ENCODE measurements around the gene FOXA1. TPM values are rescaled to one million over a fixed set of nuclear protein-coding genes. Genes with fewer than 3 reads are reported as not detected.

The FOXA1 gene
- total RNA-seq, 4 donors from 2014 or later, result 0.17 to 0.97 TPM; not detected in 2

DNA sequence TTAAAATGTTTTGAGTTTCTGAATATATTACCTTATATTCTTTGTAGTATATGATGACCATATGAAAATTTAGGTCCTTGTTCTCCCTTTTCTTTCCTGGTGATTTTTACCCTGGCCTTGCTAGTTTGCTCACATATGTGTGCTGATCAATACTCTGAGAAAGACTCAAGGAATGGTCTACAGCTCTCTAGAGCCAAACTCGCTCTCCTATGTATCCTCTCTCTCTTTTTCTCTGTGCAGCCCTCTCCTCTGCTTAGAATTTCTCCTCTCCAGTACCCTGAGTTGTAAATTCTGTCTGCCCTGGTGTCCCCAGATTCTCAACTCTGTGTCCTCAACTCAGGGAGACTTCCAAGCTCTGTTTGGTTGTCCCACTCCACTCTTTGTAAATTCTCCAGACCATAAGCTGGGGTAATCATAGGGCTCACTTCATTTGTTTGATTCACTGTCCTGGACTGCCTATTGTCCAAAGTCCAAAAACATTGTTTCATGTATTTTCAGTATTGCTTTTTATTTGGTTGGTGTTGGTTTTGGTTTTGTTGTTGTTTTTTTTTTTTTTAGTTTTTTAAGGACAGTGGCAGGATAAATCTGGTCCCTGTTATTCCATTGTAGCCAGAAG is 41.0 kb downstream of the FOXA1 start:
- DNase-seq (ENCODE audit: extremely low spot score), result no peak
- Histone ChIP-seq H3K4me3 (no peak overlapping the region), H3K36me3 (no peaks in the 10 kb centered on the region), H3K27ac (replicated peaks in 1 of 4) (no peak overlapping the region), H3K4me1 (no peaks in the 10 kb centered on the region), H3K27me3 (no peaks in the 10 kb centered on the region), H3K9me3 (peaks cover 0 to 10% (median 5%) of the 10 kb centered on the region in 4 donors)
- TF ChIP-seq, protein P1, sequence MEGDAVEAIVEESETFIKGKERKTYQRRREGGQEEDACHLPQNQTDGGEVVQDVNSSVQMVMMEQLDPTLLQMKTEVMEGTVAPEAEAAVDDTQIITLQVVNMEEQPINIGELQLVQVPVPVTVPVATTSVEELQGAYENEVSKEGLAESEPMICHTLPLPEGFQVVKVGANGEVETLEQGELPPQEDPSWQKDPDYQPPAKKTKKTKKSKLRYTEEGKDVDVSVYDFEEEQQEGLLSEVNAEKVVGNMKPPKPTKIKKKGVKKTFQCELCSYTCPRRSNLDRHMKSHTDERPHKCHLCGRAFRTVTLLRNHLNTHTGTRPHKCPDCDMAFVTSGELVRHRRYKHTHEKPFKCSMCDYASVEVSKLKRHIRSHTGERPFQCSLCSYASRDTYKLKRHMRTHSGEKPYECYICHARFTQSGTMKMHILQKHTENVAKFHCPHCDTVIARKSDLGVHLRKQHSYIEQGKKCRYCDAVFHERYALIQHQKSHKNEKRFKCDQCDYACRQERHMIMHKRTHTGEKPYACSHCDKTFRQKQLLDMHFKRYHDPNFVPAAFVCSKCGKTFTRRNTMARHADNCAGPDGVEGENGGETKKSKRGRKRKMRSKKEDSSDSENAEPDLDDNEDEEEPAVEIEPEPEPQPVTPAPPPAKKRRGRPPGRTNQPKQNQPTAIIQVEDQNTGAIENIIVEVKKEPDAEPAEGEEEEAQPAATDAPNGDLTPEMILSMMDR (IDR thresholded peaks at IDR 0.05), result no peak
- TF ChIP-seq POLR2AphosphoS5 (IDR thresholded peaks at IDR 0.05) (no peak), EP300 (IDR thresholded peaks at IDR 0.05) (no peak), POLR2A (IDR thresholded peaks at IDR 0.05; ENCODE audit: low read depth) (no peak)
- WGBS, result 95% methylated on average over 1 of the region's 1 CpG
- intact Hi-C loops (cut with DNase I), result no loop called here

DNA sequence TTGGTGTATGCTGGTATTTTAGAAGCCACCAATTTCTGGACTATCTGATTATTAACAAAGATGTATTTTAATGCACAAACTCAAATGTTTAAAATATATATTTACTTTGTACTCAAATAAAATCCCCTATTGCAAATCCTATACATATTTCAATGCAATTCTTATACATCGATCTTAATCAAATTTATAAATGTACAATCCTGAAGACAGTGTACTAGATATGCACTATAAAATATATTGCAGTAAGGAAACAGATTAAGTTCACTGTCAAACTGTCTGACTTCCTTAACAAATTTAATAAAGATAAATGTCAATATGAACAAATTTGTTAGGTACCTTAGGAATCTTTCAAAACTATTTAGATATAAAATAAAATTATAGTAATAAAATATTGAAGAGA is 43.9 kb downstream of the FOXA1 start:
- TF ChIP-seq, protein P1 (IDR thresholded peaks at IDR 0.05), result no peak
- TF ChIP-seq POLR2A (IDR thresholded peaks at IDR 0.05; ENCODE audit: low read depth) (no peak), POLR2AphosphoS5 (IDR thresholded peaks at IDR 0.05) (no peak), EP300 (IDR thresholded peaks at IDR 0.05) (no peak)
- H3K27me3 ChIP-seq, result no peaks in the 10 kb centered on the region
- 94% methylated on average over 1 of the region's 1 CpG for WGBS
- no peaks in the 10 kb centered on the region for H3K36me3 ChIP-seq
- H3K4me3 ChIP-seq, result no peak overlapping the region
- no peaks in the 10 kb centered on the region for H3K4me1 ChIP-seq
- intact Hi-C loops (cut with DNase I), result no loop called here
- peaks cover 0 to 10% (median 5%) of the 10 kb centered on the region in 4 donors for H3K9me3 ChIP-seq
- no peak for DNase-seq (ENCODE audit: extremely low spot score)
- H3K27ac ChIP-seq (replicated peaks in 1 of 4), result no peak overlapping the region

DNA sequence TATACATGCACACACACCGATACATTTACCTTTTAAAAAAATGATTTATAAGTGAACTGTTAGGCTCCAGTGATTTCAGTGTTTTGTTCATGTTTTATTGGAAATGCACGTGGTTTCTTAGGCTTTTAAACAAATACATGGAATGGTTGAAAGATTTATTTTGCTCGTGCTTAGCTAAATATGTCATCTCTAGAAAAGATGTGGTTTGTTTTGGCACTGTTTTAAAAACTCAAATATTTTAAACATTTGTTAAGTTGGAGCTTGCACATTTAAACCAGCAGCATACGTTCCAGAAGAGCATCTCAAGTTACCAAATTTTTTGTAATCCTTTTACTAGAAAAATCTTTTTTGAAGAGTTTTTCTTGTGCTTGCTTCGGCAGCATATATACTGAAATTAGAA is 44.5 kb downstream of the FOXA1 start:
- Histone ChIP-seq H3K4me1 (no peaks in the 10 kb centered on the region), H3K27me3 (no peaks in the 10 kb centered on the region), H3K27ac (replicated peaks in 1 of 4) (no peak overlapping the region), H3K36me3 (no peaks in the 10 kb centered on the region), H3K9me3 (peaks cover 0 to 10% (median 5%) of the 10 kb centered on the region in 4 donors), H3K4me3 (no peak overlapping the region)
- intact Hi-C loops (cut with DNase I), result no loop called here
- no peak for DNase-seq (ENCODE audit: extremely low spot score)
- 41% methylated on average over 5 of the region's 5 CpGs for WGBS
- TF ChIP-seq POLR2AphosphoS5 (IDR thresholded peaks at IDR 0.05) (no peak), EP300 (IDR thresholded peaks at IDR 0.05) (no peak), POLR2A (IDR thresholded peaks at IDR 0.05; ENCODE audit: low read depth) (no peak)
- TF ChIP-seq, protein P1 (IDR thresholded peaks at IDR 0.05), result no peak

DNA sequence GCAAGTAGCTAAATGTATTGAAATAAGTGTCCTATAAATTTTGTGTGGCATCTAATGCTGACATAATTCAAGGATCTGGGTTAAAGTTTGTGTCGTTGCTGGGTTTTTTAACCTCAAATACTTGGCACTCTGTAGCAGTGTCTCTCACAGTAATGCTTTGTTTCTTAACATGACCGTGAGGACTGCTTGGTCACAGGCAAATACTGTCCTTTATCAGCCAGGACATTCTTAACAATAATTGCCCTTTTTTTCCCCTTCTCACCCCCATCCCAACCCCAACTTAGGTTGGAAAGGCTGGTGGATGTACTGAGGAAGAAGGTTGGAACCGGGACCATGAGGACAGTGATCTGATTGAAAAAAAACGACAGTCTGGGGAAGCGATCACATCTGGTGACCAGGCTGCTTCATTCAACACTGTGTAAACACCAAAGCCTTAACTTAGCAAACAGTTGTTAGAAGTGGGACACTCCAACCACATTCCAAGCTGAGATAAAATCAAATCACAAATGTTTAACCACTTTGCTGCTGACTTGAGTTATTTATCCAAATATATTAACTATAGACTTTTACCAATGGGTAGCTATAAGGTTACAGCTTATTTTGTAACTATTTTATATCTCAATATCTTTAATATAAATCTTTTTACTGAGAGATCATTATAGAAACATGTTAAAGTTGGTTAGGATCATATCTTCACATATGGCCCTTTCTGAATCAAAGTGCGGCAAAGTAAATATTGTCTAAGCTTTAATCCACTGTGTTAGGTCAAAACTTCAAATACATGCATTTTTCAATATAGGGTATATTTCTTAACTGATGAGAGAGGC is 48.2 kb downstream of the FOXA1 start:
- no peak overlapping the region for H3K27ac ChIP-seq (replicated peaks in 1 of 4)
- H3K4me1 ChIP-seq, result no peaks in the 10 kb centered on the region
- 57% methylated on average over 6 of the region's 6 CpGs for WGBS
- no peaks in the 10 kb centered on the region for H3K9me3 ChIP-seq
- DNase-seq (ENCODE audit: extremely low spot score), result no peak
- H3K27me3 ChIP-seq, result no peaks in the 10 kb centered on the region
- H3K4me3 ChIP-seq, result no peak overlapping the region
- H3K36me3 ChIP-seq, result no peaks in the 10 kb centered on the region
- intact Hi-C loops (cut with DNase I), result no loop called here
- TF ChIP-seq, protein P1 (IDR thresholded peaks at IDR 0.05), result no peak
- TF ChIP-seq POLR2A (IDR thresholded peaks at IDR 0.05; ENCODE audit: low read depth), result no peak
- no peak for TF ChIP-seq EP300 (IDR thresholded peaks at IDR 0.05)
- TF ChIP-seq POLR2AphosphoS5 (IDR thresholded peaks at IDR 0.05), result no peak
